HG03575 (cell line): ENCODE measurements around the gene FZR1.
A peak's percentile ranks its signal among the peaks of the same experiment; 100 is the strongest.
"Not testable (repeated sequence)": the region's sequence is repeated elsewhere in the genome, so short reads cannot be mapped to it uniquely, and the experiment has no call there.

Experiments
- ATAC-seq: cut with Tn5 transposase; IDR thresholded peaks from one replicate; pipeline ENCODE4 v1.9.1; 2021; ENCODE audit not compliant: unreplicated experiment, insufficient number of reproducible peaks, low FRiP score; ENCODE audit errors: extremely low read depth

FZR1 gene

DNA sequence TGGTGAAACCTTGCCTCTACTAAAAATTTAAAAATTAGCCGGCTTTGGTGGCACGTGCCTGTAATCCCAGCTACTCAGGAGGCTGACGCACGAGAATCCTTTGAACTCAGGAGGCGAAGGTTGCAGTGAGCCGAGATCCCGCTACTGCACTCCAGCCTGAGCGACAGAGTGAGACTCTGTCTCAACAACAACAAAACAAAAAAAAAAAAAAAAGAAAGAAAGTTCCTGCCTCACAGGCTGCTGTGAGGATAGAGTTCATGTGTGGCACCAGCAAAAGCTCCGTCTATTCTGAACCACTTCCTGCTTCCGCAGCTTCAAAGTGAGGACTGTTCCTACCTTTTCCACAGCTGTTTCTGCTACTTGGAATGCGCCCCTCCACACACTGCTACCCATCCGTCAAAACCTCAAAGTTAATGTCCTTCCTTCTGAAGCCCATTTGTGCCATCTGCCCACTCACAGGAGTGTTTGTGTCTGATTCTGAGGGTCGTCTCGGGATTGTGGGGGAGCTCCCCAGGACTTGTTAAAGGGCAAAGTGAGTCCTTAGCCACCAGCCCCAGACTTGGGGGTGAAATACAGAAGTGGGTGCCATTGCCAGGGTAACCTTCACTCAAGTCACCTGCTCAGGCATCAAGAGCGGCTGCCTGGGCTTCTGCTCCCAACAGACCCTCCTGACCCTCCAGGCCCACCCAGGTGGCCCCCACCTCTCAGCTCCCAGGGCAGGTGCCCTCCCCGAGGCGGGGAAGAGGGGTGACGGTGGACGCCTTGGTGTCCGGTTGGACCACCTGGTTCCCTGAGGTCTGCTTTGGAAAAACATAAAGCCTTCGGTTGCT, 48.4 kb downstream of the FZR1 start:
- ATAC-seq: no peak

DNA sequence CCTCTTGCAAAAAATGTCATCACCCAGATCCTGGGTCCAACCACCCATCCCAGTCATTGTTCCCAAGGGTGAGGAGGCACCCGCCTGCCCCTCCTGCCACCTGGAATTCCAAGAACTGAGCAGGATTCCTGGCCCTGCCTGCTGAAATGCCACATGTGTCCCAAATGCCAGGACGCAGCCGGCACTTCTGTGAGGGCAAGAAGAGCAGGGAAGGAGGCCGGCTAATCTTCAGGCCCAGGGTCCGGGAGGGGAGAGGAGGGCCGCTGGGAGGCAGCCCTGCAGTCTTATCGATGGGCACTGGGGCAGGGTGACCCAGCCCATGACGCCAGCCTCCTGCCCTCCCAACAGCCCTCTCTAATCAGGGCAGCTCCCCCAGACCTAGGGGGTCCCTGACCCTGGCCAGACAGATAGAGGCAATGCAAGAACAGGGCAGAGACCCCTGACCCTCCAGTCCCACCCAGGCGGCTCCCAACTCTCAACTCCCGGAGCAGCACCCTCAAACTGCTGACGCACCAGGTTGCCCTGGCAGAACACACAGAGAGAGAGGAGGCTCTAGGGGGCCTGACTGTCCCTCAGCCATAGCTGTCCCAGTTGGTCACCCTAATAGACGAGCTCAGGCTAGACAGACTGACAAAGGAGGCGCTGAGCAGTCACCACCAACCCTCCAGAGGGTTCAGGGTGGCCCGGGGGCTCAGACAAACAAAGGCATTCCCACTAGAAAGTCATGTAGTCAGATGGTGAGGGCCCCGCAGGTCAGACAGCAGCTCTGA, 49.7 kb downstream of the FZR1 start:
- no peak for ATAC-seq

DNA sequence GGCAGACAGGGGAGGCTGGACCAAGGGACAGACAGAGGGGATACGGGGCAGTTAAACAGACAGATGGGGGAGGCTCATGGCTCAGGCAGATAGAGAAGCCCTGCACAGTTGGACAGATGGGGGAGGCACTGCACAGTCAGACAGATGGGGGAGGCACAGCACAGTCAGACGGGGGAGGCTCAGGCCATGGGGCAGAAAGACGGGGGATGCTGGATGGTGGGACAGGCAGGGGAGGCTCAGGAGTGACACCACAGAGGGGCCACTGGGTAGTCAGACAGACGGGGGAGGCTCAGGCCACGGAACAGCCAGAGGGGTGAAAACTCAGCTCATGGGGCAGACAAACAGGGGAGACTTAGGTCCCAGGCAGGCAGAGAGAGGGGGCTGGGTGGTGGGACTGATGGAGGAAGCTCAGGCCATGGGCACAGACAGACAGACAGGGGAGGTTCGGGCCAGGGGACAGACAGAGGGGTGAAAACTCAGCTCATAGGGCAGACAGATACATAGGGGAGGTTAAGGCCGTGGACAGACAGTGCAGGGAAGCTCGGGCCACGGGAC, 50.4 kb downstream of the FZR1 start:
- no peak for ATAC-seq

DNA sequence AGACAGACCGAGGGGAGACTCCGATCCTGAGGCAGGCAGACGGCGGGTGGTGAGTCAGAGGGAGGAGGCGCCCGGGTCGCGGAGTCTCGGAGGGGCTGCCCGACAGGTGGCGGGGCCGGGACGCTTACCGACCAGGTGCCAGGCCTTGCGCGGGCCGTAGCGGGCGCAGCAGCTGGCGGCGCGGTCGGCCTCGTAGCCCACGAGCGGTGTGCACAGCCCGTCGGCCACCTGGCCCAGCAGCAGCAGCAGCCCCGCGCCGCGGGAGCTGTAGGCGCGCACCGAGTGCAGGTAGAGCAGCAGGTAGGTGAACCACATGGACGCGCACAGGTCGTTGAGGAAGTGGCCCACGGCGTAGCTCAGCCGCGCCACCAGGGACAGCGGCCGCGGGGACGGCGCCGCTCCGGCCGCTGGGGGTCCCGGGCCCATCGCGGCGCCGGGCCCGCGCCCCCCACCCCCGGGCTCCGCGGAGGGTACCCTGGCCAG, 50.9 kb downstream of the FZR1 start:
- no peak for ATAC-seq

DNA sequence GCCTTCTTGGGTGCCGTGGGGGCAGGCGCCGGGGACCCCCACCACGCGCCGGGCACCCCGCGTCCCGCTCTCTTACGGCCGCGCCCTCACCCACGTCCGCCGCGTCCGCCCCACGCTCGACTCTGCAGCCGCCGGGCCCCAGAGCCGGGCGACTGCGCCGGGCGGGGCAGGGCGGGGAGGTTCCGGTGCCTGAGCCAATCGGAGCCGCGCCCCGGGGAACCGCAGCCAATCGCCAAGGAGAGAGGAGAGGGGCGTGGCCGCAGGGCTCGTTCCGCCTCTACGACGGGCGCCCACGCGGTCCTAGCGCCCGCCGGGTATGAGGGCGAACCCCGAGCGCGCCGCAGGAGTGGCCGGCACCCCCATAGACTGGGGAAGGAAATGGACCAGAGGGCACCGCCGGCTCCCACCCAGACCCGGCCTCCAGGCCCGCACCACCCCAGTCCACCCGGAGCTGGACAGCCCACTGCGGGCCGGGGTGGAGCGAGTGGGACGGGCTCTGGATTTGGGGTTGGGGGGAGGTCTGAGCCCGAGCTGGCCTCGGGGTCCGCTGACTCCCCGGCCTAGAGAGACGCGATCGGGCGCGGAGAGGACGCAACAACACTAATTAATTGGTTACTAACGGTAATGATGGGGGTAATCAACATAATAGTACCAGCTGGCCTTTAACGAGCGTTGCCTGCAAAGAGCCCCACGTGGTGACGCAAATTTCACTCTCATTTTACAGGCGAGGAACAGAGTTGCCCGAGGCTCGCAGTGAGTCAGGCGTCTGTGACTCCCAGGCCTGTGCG, 51.5 kb downstream of the FZR1 start, which contains the start of gene MFSD12:
MFSD12 (minus strand) TSS at position 126 of the 788 bp plus-strand sequence. CDS start 183 bp downstream, outside the sequence.
- peak; percentile 38 for ATAC-seq

DNA sequence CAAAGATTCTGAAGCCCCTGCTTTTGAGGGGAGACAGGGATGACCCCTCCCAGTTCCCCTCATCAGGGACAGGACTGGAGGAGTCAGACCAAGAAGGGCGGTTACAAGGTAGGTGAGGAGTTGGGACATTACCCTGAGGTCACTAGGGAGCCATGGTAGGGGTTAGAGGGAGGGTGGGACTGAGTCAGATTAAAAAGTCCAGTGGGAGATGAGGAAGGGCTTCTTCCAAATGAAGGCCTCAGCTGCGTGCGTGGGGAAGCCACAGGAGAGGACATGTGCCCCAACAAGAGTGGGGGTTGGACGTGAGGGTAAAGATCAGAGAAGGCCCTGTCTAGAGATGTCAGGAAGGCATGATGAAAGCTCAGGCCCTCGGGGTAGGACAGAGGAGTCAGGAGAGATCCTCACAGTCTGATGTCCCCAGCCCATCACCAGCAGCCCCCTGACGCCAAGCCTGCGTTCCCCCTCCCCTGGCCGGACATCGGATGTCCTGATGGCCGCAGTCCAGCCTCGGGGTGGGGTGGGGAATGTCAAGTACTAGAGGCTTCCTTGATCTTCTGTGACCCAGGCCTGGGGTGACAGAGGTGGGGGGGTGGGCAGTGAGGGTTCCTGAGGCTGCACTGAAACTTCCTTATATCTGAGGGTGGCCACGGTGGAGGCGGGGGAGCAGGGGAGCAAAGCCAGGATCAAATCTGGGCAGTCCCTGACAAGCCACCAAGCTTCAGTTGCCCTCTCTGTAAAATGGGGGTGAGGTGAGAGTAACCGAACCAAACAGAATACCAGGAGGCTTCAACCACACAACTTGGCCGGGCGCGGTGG, 57.8 kb downstream of the FZR1 start:
- no peak for ATAC-seq

DNA sequence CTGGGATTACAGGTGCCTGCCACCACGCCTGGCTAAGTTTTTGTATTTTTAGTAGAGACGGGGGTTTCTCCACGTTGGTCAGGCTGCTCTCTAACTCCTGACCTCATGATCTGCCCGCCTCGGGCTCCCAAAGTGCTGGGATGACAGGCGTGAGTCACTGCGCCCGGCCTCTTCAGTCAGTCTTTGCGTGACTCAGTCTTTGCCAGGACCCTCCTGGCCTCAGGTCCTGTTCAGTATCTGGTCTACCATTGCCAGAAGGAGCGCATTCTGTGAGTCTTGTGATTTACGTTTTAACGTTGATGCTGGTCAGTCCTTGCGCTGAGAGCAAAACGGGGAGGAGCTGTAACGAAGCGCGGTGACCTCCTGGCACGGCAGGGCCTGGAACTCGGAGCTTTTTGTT, 59.0 kb downstream of the FZR1 start:
- ATAC-seq: no peak

DNA sequence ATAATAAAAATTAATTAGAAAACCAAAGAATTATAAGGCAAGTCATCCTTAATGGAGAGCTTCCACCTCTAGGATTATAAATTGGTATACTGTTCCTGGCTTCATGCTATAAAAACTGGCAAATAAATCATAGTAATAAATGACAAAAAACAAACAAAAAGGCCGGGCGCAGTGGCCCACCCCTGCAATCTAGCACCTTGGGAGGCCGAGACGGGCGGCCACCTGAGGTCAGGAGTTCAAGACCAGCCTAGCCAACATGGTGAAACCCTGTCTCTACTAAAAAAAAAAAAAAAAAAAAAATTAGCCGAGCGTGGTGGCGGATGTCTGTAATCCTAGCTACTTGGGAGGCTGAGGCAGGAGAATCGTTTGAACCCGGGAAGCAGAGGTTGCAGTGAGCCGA, 63.9 kb downstream of the FZR1 start:
- not testable (repeated sequence) for ATAC-seq

DNA sequence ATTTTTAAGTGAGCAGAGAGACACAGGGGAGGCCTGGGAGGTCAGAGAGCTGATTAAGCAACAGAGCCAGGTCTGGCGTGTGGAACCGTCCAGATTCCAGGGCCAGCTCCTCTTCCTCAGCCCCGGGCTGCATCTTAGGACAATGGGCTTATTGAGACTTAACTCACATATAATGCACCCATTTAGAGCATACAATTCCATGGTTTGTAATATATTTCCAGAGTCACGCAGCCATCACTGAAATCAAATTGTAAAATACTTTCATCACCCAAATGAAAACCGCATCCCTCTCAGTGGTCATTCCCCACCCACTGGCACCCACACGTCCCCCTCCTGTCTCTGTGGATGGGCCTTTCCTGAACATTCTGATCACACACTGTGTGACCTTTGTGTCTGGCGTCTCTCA, 64.5 kb downstream of the FZR1 start:
- no peak for ATAC-seq

DNA sequence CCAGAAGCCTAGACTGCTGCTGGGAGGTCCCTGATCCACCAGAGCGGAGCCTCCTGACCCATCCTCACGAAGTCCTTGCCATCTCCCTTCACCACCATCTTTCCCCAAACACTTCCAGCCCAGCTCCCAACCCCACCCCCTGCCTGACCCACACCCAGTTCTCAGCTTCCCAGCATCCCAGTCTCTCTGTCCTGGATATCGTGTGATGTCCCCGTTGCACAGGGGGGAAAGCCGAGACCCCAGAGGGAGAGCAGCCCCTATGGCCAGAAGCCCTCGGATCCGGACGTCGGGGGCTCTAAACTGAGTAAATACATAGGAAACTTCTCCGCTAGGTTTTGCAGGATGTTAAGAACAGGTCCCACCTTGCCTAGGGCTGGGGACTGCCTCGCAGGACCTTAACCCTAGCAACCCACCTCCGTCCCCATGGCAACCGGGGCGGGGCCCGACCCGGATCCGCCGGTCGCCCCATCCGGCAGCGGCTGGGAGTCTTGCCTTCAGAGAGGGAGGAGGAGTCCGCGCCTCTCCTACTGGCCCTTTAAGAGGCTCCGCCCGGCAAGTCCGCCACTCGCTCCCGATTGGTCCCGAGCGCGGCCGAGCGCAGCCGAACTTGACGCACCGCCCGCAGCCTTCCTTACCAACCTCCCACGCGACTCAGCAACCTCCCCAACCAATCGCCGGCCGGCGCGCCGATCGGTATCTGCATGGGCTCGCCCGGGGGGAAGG, 66.2 kb downstream of the FZR1 start:
- peak; percentile 77 for ATAC-seq

DNA sequence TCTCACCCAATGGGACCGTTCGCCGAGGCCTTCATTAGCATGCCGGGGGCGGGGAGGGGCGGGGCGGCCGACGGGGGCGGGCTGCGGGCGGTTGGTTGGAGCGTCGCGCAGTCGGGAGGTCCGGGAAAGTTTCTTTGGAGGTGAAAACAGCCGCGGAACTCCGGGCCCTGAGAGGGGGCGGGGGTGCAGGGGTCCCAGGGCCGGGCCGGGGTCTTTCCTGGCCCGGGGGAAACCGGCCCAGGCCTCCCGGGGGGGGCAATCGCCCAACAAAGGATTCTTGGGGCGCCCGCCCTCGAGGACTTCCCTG, 66.7 kb downstream of the FZR1 start, which contains the start of gene HMG20B:
HMG20B (plus strand) TSS at position 90 of the 307 bp plus-strand sequence. CDS start 366 bp downstream, outside the sequence.
- ATAC-seq: no peak

DNA sequence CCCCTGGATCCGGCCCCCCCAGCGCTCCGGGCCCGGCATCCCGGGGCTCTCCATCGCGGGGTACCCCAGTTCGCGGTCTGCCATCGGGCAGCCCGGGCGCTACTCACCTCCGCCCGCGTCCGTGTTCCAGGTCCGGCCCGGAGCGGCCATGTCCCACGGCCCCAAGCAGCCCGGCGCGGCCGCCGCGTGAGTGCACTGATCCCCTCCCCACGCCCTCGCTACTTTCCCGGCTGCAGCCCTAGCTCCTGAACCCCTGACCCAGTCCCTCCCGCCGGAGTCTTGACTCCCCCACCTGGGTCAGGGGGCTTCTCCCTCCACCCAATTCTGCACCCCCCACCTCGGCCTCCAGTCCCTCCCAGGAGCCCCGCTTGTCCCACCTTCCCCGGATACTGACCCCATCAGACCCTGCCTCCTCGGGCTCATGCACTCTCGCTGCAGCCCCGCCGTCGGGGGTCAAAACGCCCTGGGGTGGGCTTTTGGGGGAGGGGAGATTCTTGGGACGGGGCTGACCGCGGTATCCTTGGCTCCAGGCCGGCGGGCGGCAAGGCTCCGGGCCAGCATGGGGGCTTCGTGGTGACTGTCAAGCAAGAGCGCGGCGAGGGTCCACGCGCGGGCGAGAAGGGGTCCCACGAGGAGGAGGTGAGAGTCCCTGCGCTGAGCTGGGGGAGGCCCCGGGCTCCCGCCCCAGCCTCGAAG, 67.2 kb downstream of the FZR1 start:
- ATAC-seq: no peak

DNA sequence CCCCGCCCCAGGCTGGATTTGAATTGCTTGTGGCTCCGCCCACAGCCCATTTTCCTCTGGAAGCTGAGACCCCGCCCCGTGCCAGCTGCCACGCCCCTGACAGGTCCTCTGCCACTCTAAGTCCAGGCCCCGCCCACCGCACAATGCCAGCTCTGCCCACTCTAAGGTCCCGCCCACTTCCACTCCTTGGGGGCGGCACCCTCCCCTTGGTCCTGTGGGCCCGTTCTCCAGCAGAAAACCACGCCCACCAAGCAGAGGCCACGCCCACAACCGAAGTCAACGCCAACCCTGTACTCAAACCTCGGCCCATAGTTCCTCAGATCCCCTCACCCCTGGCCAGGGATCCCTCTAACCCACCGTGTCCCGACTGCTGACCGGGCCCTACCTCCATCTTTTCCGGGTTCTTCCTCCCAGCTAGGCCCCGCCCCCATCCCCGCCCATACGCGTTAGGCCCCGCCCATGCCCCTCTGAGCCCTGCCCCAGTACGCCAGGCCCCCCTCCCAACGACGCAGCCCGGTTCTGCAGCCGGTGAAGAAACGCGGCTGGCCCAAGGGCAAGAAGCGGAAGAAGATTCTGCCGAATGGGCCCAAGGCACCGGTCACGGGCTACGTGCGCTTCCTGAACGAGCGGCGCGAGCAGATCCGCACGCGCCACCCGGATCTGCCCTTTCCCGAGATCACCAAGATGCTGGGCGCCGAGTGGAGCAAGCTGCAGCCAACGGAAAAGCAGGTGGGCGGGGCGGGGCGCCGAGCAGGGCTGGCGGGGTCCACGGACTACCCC, 67.9 kb downstream of the FZR1 start:
- ATAC-seq: no peak

DNA sequence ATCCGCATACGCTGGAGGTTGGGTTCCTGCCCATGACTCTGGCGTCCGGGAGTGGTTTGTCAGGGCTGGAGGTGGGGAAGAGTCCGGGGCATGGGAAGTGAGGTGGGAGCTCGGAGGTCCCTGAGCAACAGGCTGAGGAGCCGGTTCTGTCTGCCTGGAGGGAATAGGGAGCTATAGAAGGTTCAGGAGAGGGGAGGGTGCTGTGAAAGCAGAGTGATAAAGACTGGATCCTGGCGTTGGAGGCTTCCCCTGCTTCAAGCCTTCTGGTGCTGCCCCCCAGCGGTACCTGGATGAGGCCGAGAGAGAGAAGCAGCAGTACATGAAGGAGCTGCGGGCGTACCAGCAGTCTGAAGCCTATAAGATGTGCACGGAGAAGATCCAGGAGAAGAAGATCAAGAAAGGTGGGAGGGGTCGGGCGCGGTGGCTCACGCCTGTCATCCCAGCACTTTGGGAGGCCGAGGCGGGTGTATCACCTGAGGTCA, 69.2 kb downstream of the FZR1 start:
- no peak for ATAC-seq

DNA sequence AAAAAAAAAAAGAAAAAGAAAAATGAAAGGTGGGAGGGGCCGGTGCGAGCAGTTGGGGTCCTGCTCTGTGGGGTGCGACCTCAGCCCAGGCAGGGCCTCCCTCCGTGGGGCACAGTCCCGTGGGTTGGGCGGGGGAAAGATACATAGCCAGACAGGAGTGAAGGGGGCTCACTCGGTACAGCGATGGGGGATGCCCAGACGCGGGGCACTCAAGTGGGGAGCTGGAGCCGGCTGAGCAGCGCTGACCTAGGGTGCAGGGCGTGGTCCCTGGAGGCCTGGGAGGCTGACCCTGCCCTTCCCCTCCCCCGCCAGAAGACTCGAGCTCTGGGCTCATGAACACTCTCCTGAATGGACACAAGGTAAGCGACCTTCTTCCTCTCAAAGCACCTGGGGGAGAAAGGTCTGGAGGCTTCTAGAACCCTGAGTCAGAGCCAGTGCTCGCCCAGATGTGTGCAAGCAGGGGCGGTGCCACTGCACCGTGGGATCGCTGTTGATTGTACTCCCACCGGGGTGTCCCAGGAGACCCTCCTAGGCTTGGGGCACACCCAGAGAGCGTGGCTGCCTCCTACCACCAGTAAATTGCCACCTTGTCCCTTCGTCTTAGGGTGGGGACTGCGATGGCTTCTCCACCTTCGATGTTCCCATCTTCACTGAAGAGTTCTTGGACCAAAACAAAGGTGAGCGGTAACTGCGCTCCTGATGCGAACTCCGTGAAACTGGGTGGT, 70.0 kb downstream of the FZR1 start:
- ATAC-seq: no peak
